Breast epithelium (tissue), 3 donors: ENCODE measurements around the gene PROB1.

Source experiments
- POLR2AphosphoS5 ChIP-seq, 3 donors: sonication (generic); formaldehyde crosslinking; IDR thresholded peaks; one replicate each; pipeline ENCODE4 v1.6.1; 2017; ENCODE audit warnings: antibody characterized with exemption in 3 of 3
- TF ChIP-seq, protein P1 (sequence below), 3 donors: fragments of 450-650 bp; IDR thresholded peaks; one replicate each; pipeline ENCODE4 v1.5.1; 2016 to 2017; ENCODE audit warnings: antibody characterized with exemption in 3 of 3, mild to moderate bottlenecking in 3 of 3, moderate library complexity in 3 of 3

DNA sequence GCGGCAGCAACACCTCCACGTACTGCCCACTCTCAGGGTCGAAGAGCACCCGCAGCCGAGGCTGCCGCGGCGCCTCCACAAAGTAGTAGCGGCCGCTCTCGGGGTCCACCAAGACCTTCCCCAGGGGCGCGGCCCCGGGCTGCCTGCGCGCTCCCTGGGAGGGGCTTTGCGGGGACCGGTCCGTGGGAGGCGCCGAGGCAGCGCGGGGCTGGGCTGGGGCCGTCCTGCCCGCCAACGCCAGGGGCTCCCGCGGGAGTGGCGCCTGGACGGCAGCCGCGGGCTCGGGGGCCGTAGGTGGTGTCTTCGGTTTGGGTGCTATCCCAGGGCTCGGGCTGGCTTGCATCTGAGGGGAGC lies 2.6 kb downstream of the PROB1 start:
- TF ChIP-seq, protein P1, sequence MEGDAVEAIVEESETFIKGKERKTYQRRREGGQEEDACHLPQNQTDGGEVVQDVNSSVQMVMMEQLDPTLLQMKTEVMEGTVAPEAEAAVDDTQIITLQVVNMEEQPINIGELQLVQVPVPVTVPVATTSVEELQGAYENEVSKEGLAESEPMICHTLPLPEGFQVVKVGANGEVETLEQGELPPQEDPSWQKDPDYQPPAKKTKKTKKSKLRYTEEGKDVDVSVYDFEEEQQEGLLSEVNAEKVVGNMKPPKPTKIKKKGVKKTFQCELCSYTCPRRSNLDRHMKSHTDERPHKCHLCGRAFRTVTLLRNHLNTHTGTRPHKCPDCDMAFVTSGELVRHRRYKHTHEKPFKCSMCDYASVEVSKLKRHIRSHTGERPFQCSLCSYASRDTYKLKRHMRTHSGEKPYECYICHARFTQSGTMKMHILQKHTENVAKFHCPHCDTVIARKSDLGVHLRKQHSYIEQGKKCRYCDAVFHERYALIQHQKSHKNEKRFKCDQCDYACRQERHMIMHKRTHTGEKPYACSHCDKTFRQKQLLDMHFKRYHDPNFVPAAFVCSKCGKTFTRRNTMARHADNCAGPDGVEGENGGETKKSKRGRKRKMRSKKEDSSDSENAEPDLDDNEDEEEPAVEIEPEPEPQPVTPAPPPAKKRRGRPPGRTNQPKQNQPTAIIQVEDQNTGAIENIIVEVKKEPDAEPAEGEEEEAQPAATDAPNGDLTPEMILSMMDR (IDR thresholded peaks at IDR 0.05) = no peak
- no peak for TF ChIP-seq POLR2AphosphoS5 (IDR thresholded peaks at IDR 0.05)
